ENCODE measurements around the gene LRCH1.

LRCH1 gene

DNA sequence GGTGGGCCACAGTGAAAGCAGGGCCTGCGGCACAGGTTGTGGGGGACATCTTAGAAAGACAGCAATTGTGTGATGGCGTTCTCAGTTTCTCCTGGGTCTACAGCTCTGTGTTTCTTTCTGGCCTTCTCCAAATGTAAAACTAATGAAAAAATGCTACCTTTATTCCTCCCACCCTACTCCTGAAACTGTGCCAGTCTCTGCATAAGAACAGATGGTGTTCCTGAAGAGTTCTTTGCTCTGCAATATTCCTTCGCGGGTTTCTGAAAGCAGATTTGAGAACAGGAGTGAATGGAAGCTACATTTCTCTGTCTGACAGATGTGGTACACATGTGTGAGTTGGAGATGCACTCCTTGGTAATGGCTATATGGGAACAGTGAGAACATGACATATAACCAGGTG lies 18.0 kb upstream of the LRCH1 start:
- DNase-seq (ENCODE audit: low spot score): no peak

GRCh38 chr13:46535825-46536224 lies 17.1 kb upstream of the LRCH1 start:
- no peak for DNase-seq (ENCODE audit: low spot score)

DNA sequence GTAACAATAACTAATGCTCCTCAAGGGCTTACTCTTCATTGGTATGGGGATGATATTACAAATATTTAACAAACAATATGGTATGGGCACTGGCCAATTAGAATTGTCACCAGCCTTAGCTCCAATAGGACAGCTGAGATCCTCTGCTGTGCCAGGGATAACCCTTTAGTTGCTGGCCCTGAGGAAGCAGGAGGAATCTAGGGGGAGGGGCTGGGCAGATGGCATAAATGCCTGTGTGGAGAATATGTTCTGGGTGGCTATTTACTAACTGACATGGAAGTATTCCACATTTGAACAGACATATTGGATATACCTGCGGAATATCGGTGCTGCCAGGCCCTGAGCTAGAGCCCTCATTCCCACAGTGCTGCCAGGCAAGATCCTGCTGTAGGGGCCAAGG lies 16.6 kb upstream of the LRCH1 start:
- DNase-seq (ENCODE audit: low spot score): no peak

DNA sequence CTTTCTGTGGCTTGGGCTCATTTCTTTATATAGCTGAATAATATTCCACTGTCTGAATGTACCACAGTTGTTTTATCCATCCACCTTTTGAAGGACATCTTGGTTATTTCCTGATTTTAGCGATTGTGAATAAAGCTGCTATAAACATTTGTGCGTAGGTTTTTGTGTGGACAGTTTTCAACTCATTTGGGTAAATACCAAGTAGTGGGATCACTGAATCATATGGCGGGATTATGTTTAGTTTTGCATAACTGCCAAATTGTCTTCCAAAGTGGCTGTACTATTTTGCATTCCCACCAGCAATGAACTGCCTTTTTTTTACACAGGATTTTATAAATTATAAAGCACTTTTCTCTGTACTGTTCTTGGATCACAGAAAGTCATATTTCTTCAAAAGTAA lies 13.7 kb upstream of the LRCH1 start:
- DNase-seq (ENCODE audit: low spot score): no peak

- no peak for DNase-seq (ENCODE audit: low spot score)
These were observed 11.8 kb upstream of the LRCH1 start for GRCh38 chr13:46541210-46541609.

GRCh38 chr13:46542833-46543232 lies 10.1 kb upstream of the LRCH1 start:
- DNase-seq (ENCODE audit: low spot score): no peak

DNA sequence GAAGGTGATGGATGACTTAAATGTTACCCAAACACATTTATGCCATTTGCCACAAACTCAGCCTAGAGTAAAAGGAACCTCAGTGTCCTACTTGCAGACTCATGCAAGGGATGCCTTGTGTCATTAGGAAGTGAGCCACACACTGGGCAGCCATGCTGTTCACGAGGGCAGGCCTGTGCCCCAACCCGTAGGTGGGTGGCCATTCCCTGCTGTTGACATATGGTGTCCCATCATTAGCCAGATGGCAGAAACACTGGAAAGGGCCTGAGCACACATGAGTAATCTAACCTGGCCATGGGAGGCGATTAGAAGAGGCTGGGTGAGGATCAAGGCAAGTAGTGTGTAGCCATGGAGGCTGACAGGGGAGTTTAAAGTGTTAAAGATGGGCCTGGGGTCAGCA lies 9.7 kb upstream of the LRCH1 start:
- DNase-seq (ENCODE audit: low spot score): no peak

DNA sequence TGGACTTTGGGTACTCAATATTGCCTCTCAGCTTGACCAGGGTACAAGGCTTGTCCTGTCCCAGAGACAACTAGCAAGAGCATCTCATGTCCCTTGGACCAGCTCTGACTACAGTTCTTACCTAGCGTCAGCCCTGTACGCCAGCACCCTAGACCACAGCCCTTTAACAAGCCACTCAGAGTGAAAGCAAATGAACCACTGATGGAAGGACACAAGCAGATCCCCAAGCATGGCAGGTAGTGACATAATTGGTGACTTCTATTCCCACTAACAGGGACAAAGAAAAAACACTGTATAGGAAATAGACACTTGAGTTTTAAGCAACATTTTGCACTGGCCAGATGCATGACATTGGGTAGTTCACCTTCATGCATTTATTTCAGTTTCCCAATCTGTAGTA lies 8.8 kb upstream of the LRCH1 start:
- no peak for DNase-seq (ENCODE audit: low spot score)

- no peak for DNase-seq (ENCODE audit: low spot score)
These were observed 8.2 kb upstream of the LRCH1 start for GRCh38 chr13:46544811-46545210.

- no peak for DNase-seq (ENCODE audit: low spot score)
These were observed 6.7 kb upstream of the LRCH1 start for GRCh38 chr13:46546084-46546768.

DNA sequence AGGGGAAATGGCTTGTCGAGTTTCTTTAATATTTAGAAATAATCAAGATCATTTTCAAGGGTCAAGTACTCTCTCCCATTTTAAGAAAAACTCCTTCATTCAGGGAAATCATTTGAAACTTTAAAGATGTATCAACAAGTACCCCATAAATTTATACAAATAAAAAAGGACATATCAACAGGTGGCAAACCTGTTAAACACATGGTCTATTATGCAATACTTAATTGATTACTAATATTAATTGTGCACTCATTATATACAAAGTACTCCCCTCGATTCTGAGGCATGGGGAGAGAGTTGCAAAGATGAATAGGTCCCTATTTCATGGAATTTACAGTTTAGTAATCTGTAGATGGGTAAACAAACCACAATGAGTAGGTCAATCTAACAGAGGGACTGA lies 2.1 kb upstream of the LRCH1 start:
- DNase-seq (ENCODE audit: low spot score): no peak

DNA sequence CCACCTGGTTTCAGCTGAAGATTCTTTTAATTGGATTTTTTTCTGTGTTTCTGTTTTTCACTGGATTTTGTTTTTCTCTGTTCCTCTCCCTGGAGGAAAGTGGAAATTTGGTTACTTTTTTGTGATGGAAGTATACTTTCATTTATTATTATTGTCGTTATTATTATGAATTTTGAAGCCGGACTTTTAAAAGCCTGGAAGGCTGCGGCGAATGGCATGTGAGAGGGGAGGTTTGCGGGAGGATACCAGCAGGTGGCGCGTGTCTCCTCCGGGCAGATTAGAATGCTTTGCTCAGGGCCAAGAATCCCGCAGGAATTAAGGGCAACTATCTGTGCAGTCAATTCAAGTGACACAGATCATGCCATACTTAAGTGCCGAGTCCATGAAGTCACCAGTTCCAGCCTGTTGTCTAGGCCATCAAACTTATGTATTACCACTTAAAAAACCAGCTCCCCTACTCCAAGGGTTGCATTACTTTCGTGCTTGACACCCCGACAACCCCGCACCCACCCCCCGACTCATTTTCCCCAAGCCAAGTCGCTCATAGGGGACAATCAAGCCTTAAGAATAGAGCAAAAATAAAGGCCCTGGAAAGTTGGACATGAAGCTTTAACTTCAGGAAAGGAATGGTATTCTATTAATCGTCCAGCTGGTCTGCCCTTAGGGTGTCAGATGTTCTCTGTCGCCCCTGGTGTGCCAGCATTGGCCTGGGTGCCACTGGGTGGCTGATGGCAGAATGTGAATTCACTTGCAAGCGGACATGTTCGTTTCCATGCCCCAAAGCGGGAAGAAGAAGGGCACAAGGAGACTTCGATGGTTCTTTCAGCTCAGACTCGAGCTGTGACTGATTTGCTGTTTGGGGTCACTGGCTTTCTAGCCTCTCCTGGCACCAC lies 1.3 kb upstream of the LRCH1 start:
- peak; percentile 80 for DNase-seq (ENCODE audit: low spot score)

- no peak for DNase-seq (ENCODE audit: low spot score)
These were observed 677 bp upstream of the LRCH1 start for GRCh38 chr13:46552303-46552682.

- no peak for DNase-seq (ENCODE audit: low spot score)
These were observed 533 bp downstream of the LRCH1 start for GRCh38 chr13:46553521-46553885.

DNA sequence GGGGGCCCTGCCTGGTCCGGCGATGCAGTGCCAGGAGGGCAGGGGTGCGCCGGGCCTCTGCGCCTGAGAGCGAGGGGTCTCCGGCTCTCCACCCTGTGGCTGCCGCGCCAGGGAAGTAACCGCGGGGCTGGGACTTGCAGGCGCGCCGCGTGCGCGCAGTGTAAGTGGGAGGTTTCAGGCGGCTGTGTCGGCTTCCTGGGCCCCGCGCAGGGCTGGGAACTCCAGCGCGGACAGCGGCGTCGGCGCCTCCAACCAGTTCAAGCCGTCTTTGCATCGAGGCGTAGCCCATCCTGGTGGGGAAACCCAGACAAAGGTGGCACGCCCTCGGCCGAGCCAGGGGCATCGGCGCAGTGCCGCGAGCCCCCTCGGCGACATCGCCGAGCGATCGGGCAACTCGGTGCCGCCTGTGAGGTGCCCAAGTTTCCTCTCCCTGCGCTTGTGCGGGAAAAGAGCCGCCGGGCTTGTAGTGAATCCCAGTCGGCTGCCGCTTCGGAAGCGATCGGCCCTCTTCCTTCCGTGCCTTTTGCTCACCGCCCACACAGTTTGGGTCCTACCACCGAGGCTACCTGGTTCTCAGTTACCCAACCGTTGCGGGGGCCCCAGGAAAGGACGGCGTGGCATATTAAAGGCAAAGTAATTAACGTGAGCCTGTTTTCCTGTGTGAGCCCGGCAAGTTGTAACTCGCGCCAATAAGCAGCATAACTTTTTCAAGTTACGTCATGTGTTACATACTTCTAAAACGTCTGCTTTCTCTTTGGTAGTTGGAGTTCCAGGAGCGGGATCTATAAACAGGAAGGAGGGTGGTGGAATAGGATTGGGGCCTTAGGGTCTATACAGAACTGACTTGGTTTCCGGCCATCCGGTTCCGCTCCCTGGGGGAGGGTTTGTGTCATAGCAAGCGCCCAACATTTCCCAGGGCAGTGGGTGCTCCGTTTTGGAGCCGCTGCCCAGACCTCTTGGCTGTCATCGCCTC lies 1.2 kb downstream of the LRCH1 start:
- peak; percentile 63 for DNase-seq (ENCODE audit: low spot score)

GRCh38 chr13:46554951-46555350 lies 2.0 kb downstream of the LRCH1 start:
- DNase-seq (ENCODE audit: low spot score): no peak

GRCh38 chr13:46555722-46556417 lies 2.9 kb downstream of the LRCH1 start:
- no peak for DNase-seq (ENCODE audit: low spot score)

DNA sequence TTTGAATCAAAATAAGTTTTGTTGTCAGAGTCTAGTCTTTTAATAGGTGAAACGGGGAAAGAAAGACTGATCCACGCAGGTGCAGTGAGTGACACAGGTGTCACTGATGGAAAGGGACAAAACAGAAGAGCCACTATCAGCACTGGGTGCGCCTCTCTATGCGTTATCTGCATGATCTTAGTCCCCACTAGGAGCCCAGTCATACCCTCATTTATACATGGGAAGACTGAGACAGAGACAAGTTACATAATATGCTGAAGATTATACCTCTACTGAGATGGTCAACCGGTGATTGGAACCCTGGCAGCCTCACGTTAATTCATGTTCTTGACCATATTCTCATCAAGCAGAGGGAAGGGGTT lies 3.4 kb downstream of the LRCH1 start:
- no peak for DNase-seq (ENCODE audit: low spot score)

- no peak for DNase-seq (ENCODE audit: low spot score)
These were observed 6.4 kb downstream of the LRCH1 start for GRCh38 chr13:46559272-46559805.

GRCh38 chr13:46560778-46561177 lies 7.8 kb downstream of the LRCH1 start:
- DNase-seq (ENCODE audit: low spot score): no peak

- no peak for DNase-seq (ENCODE audit: low spot score)
These were observed 8.3 kb downstream of the LRCH1 start for GRCh38 chr13:46561286-46561685.

DNA sequence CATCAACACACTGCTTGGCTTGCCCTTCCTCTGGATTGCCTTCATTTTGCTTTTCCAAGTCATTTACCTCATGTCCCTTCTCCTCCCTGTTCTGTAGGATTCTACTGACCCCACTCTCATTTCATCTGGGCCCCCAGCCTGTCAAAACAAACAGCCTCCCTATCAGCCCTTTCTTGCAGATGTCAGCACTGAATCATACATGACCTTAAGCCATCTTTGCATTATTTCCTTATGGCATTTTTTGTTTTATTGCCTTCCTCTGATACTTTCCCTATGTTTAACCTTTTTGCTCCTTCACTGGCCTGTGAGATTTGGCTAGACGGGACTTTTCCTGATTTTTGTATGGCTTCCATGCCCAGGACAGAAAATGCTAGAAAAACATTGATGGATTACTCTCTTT lies 8.7 kb downstream of the LRCH1 start:
- no peak for DNase-seq (ENCODE audit: low spot score)
